ENCODE measurements around the gene CDS1. TPM values are rescaled to one million over a fixed set of nuclear protein-coding genes. Genes with fewer than 3 reads are reported as not detected.

CDS1 gene
- total RNA-seq (2021) (1.7 and 1.8 TPM in 2 replicates), Bru-seq, nascent RNA (percentile 44 among the genes with signal in this experiment), BruChase-seq, experiment 1, labeled RNA remaining after a 2-hour chase (percentile 45 among the genes with signal in this experiment), BruChase-seq, experiment 2, labeled RNA remaining after a 6-hour chase (percentile 42 among the genes with signal in this experiment)
- long read RNA-seq, full-length matches to known transcripts, result 1 of 1 reads
- long read RNA-seq, partial matches to known transcripts, result 0 of 1 reads
- long read RNA-seq, other reads (novel, unspliced or antisense), result 0 of 1 reads

DNA sequence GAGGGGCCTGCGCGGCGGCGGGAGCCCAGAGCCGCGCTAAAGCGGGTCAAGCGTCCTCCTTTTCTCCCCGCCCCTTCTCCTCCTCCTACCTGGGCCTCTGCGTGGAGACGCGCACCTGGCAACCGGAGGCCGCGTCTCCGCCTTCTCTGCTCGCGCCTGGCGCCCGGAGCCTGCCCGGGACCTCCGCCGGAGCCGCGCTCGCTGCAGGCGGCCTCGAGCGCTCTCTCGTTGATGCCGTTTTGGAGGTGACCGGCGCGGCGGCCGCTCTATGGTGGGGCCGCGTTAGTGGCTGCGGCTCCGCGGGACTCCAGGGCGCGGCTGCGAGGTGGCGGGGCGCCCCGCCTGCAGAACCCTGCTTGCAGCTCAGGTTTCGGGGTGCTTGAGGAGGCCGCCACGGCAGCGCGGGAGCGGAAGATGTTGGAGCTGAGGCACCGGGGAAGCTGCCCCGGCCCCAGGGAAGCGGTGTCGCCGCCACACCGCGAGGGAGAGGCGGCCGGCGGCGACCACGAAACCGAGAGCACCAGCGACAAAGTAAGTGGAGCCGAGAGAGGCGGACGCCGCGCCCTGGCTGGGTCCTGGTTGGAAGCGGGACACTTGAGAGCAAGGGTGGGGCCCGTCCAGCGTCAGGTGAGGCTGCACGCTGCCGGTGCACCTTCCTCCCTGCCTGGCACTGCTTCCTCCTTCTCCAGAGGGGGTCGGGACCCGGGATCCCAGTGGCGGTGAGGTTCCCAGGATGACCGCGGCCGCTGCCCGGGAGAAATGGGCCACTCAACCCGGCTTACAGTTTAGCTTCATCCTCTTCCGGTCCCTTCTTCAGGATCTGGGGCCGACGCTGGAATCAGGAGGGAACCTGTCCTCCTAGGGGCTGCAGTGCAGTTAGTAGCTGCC lies at the start of gene CDS1:
CDS1 (plus strand) TSS at position 140 of the 888 bp plus-strand sequence; CDS start at position 415, 275 bp downstream.
- POLR2A ChIA-PET (ENCODE audit: low non-redundant PET), result no interaction called here
- H3K36me3 ChIP-seq (ENCODE audit: insufficient read depth, low read length, poor library complexity, severe bottlenecking), result no peaks in the 10 kb centered on the region
- no peaks in the 10 kb centered on the region for H3K4me1 ChIP-seq (ENCODE audit: insufficient read depth, low read length, poor library complexity, severe bottlenecking)
- CTCF ChIA-PET, result interaction anchor here (0.8 kb wide), 1 partner anchor 1308 kb away, joined by 3 read pairs; no protein-coding TSS in a partner anchor
- peaks cover 18% of the 10 kb centered on the region for H3K27me3 ChIP-seq (replicated peaks; ENCODE audit: insufficient read depth, low read depth, low read length, poor library complexity)
- BruUV-seq (replicated peaks), result no TSS peak
- DNase-seq (ENCODE audit: low spot score), result no peak
- TF ChIP-seq, protein P1, sequence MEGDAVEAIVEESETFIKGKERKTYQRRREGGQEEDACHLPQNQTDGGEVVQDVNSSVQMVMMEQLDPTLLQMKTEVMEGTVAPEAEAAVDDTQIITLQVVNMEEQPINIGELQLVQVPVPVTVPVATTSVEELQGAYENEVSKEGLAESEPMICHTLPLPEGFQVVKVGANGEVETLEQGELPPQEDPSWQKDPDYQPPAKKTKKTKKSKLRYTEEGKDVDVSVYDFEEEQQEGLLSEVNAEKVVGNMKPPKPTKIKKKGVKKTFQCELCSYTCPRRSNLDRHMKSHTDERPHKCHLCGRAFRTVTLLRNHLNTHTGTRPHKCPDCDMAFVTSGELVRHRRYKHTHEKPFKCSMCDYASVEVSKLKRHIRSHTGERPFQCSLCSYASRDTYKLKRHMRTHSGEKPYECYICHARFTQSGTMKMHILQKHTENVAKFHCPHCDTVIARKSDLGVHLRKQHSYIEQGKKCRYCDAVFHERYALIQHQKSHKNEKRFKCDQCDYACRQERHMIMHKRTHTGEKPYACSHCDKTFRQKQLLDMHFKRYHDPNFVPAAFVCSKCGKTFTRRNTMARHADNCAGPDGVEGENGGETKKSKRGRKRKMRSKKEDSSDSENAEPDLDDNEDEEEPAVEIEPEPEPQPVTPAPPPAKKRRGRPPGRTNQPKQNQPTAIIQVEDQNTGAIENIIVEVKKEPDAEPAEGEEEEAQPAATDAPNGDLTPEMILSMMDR (conservative IDR thresholded peaks at IDR 0.05; ENCODE audit: low read depth, low read length), result no peak
- no peak for TF ChIP-seq EZH2 (IDR thresholded peaks at IDR 0.05; ENCODE audit: borderline replicate concordance, low read depth, low read length, poor library complexity, severe bottlenecking)
- no peaks in the 10 kb centered on the region for H3K9me3 ChIP-seq (ENCODE audit: low read depth, low read length, poor library complexity, severe bottlenecking)
- no peak within 1 kb of the TSS for H3K27ac ChIP-seq (ENCODE audit: low read depth, low read length, poor library complexity, severe bottlenecking)
- H3K4me3 ChIP-seq (ENCODE audit: low read depth, low read length, poor library complexity, severe bottlenecking), result peak within 1 kb of the TSS; percentile 56
- intact Hi-C loops (cut with micrococcal nuclease; ENCODE audit: unreplicated experiment), result loop anchor here (2.0 kb wide), 1 partner anchor 384 kb away; the partner anchor contains the start of gene WDFY3

DNA sequence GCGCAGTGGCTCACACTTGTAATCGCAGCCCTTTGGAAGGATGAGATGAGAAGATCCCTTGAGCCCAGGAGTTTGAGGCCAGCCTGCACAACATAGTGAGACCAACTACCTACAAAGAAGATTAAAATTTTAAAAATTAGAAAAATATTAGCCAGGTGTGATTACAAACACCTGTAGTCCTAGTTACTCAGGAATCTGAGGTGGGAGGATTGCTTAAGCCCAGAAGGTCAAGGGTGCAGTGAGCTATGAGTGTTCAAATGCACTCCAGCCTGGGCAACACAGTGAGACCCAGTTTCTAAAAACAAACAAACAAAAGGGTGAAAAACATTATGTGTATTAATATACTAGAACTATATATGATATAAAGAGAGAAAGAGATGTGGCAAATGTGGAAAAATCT lies 47.0 kb upstream of the CDS1 start:
- intact Hi-C loops (cut with micrococcal nuclease; ENCODE audit: unreplicated experiment), result no loop called here
- Histone ChIP-seq H3K27ac (ENCODE audit: low read depth, low read length, poor library complexity, severe bottlenecking) (no peak overlapping the region), H3K4me3 (ENCODE audit: low read depth, low read length, poor library complexity, severe bottlenecking) (no peak overlapping the region), H3K27me3 (replicated peaks; ENCODE audit: insufficient read depth, low read depth, low read length, poor library complexity) (no peaks in the 10 kb centered on the region), H3K9me3 (ENCODE audit: low read depth, low read length, poor library complexity, severe bottlenecking) (no peaks in the 10 kb centered on the region), H3K4me1 (ENCODE audit: insufficient read depth, low read length, poor library complexity, severe bottlenecking) (no peaks in the 10 kb centered on the region), H3K36me3 (ENCODE audit: insufficient read depth, low read length, poor library complexity, severe bottlenecking) (no peaks in the 10 kb centered on the region)
- ChIA-PET CTCF (no interaction called here), POLR2A (ENCODE audit: low non-redundant PET) (no interaction called here)
- DNase-seq (ENCODE audit: low spot score), result no peak
- BruUV-seq (replicated peaks), result no TSS peak
- no peak for TF ChIP-seq EZH2 (IDR thresholded peaks at IDR 0.05; ENCODE audit: borderline replicate concordance, low read depth, low read length, poor library complexity, severe bottlenecking)
- TF ChIP-seq, protein P1 (conservative IDR thresholded peaks at IDR 0.05; ENCODE audit: low read depth, low read length), result no peak

GRCh38 chr4:84545093-84545492 lies 37.8 kb upstream of the CDS1 start:
- H3K36me3 ChIP-seq (ENCODE audit: insufficient read depth, low read length, poor library complexity, severe bottlenecking), result no peaks in the 10 kb centered on the region
- H3K4me3 ChIP-seq (ENCODE audit: low read depth, low read length, poor library complexity, severe bottlenecking), result no peak overlapping the region
- no peaks in the 10 kb centered on the region for H3K4me1 ChIP-seq (ENCODE audit: insufficient read depth, low read length, poor library complexity, severe bottlenecking)
- CTCF ChIA-PET, result no interaction called here
- intact Hi-C loops (cut with micrococcal nuclease; ENCODE audit: unreplicated experiment), result no loop called here
- BruUV-seq (replicated peaks), result no TSS peak
- no peak overlapping the region for H3K27ac ChIP-seq (ENCODE audit: low read depth, low read length, poor library complexity, severe bottlenecking)
- no peak for DNase-seq (ENCODE audit: low spot score)
- POLR2A ChIA-PET (ENCODE audit: low non-redundant PET), result no interaction called here
- no peaks in the 10 kb centered on the region for H3K27me3 ChIP-seq (replicated peaks; ENCODE audit: insufficient read depth, low read depth, low read length, poor library complexity)
- no peaks in the 10 kb centered on the region for H3K9me3 ChIP-seq (ENCODE audit: low read depth, low read length, poor library complexity, severe bottlenecking)
- TF ChIP-seq EZH2 (IDR thresholded peaks at IDR 0.05; ENCODE audit: borderline replicate concordance, low read depth, low read length, poor library complexity, severe bottlenecking), result no peak
- TF ChIP-seq, protein P1 (conservative IDR thresholded peaks at IDR 0.05; ENCODE audit: low read depth, low read length), result no peak
